Stimulated activated naive CD8-positive, alpha-beta T cell treated with anti-CD3 and anti-CD28 coated beads, Interleukin-15, Interleukin-2, amounts not matched to agents 100 ng/mL and 50 ng/mL, for 24 hours (primary cell): ENCODE measurements around the gene IFT57.

Experiments
- H3K27ac Mint-ChIP-seq: one replicate; pipeline ENCODE4 v1.8.0; 2021; ENCODE audit warnings: mild to moderate bottlenecking, mixed read lengths
- H3K27me3 Mint-ChIP-seq: one replicate; pipeline ENCODE4 v1.8.0; 2021; ENCODE audit warnings: mixed read lengths
- H3K36me3 Mint-ChIP-seq: one replicate; pipeline ENCODE4 v1.8.0; 2021; ENCODE audit warnings: low read depth, mixed read lengths
- H3K4me1 Mint-ChIP-seq: one replicate; pipeline ENCODE4 v1.8.0; 2021; ENCODE audit warnings: low read depth, mixed read lengths
- H3K4me3 Mint-ChIP-seq: one replicate; pipeline ENCODE4 v1.8.0; 2021; ENCODE audit warnings: mild to moderate bottlenecking, mixed read lengths
- H3K9me3 Mint-ChIP-seq: one replicate; pipeline ENCODE4 v1.8.0; 2021; ENCODE audit warnings: mixed read lengths

Gene IFT57

DNA sequence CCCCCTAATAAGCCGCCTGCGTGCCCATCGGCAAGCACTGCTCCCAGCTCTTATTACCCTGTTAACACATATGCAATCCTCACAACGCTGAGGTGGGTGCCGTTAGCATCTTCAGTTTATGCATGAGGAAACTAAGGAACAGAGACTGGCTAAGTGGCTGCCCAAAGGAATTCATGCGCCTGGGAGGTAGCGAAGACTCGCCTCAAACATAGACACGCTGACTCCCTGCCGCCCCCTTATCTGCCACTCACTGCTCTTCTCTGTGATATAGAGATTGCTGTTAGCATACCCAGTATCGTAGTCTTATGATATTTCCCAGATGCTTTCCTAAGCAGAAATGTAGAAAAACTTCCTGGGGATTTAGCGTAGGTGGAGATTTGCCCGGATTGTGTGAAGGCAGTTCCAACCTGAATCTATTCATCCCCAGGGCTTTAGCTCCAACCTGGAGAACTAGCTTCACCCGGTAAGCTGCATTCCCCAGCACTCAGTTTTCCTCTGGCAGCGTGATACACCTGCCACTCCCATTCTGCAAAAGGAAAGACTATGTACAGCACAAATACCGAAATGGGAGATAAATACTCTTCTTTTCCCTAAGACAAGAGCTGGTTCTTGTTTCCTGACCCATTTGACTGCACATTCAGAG, 107.7 kb downstream of the IFT57 start:
- Mint-ChIP-seq H3K27me3 (no peaks in the 10 kb centered on the region), H3K4me3 (no peak overlapping the region), H3K4me1 (peaks cover 26% of the 10 kb centered on the region), H3K9me3 (no peaks in the 10 kb centered on the region), H3K27ac (no peak overlapping the region), H3K36me3 (no peaks in the 10 kb centered on the region)

DNA sequence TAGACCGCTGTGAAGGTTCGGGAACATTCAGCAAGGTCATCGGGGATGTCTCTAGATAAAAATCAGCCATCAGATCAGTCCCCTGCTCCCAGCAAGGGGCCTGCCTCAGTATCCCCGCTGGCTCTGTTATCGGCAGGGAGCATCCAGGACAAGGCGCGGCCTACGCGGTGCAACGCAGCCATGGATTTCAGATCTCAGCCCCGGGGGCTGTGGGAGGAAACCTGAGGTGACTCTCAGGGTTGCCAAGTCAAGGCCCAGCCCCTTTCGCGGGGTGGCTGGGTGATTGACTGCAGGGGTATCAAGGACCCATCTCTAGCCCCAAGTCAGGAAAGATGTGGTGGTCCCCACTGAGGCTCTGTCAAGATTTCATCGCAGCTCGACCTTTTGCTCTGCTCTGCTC, 108.2 kb downstream of the IFT57 start:
- Mint-ChIP-seq H3K36me3 (no peaks in the 10 kb centered on the region), H3K9me3 (no peaks in the 10 kb centered on the region), H3K27ac (no peak overlapping the region)

DNA sequence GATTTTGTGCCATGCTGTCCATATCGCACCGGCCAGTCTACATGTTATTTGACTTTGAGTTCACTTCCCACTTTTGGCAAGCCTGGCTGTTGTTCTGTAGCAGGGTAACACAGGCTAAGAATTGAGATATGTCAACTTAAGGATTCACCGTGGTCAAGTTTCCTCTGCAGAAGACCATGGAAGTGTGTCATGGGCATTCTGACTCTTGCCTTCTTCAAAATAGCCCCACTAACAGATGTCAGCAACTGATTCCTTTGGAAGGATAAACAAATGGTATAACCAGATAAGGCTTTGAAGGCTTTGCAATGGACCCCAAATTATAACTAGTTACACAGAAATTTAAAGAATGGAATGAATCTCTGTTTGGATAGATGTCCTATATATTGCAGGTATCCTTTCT, 111.3 kb downstream of the IFT57 start:
- no peaks in the 10 kb centered on the region for H3K27me3 Mint-ChIP-seq
- no peaks in the 10 kb centered on the region for H3K9me3 Mint-ChIP-seq
- H3K27ac Mint-ChIP-seq: no peak overlapping the region
- no peak overlapping the region for H3K4me3 Mint-ChIP-seq
- peaks cover 5% of the 10 kb centered on the region for H3K4me1 Mint-ChIP-seq
- no peaks in the 10 kb centered on the region for H3K36me3 Mint-ChIP-seq

More for the DNA sequence above, 108.2 kb downstream of the IFT57 start:
- Mint-ChIP-seq H3K4me3 (no peak overlapping the region), H3K27me3 (no peaks in the 10 kb centered on the region), H3K4me1 (peaks cover 21% of the 10 kb centered on the region)
